SU-DHL-6 (cell line): ENCODE results near the gene FHOD3.

ENCODE experiments used
- H2AFZ ChIP-seq: fragments of 200-600 bp; sonication (generic); 2 replicates; pipeline ENCODE4 v1.6.1; 2014; ENCODE audit warnings: low read depth, mild to moderate bottlenecking, moderate library complexity, mixed read lengths, antibody characterized with exemption, low read length; ENCODE audit not compliant: severe bottlenecking
- H3F3A ChIP-seq: fragments of 200-600 bp; shearing (Covaris generic); 2 replicates; pipeline ENCODE4 v1.6.0; 2016; ENCODE audit warnings: antibody characterized with exemption, mild to moderate bottlenecking; ENCODE audit not compliant: insufficient read depth
- H3K27ac ChIP-seq: fragments of 200-600 bp; sonication (generic); 2 replicates; pipeline ENCODE4 v1.5.1; 2016; ENCODE audit warnings: low read depth, mild to moderate bottlenecking, low read length, moderate library complexity, mixed read lengths
- H3K27me3 ChIP-seq: fragments of 200-600 bp; sonication (generic), shearing (Covaris generic); 2 replicates; pipeline ENCODE4 v1.6.0; 2014; ENCODE audit warnings: mild to moderate bottlenecking, low read length
- H3K36me3 ChIP-seq: fragments of 200-600 bp; sonication (generic); 2 replicates; pipeline ENCODE4 v1.6.1; 2014; ENCODE audit warnings: mild to moderate bottlenecking, low read length, mixed read lengths
- H3K4me2 ChIP-seq: fragments of 300-600, 200-600 bp; shearing (Covaris generic), sonication (generic); 2 replicates; pipeline ENCODE4 v1.6.0; 2014; ENCODE audit warnings: low read length, low read depth, mild to moderate bottlenecking; ENCODE audit not compliant: poor library complexity, severe bottlenecking
- H3K4me3 ChIP-seq: fragments of 200-600 bp; sonication (generic); 2 replicates; pipeline ENCODE4 v1.5.1; 2014; ENCODE audit warnings: antibody characterized with exemption, low read length, mild to moderate bottlenecking, mixed read lengths; ENCODE audit not compliant: insufficient read depth, poor library complexity, severe bottlenecking
- H3K79me2 ChIP-seq: fragments of 200-600 bp; sonication (generic); 2 replicates; pipeline ENCODE4 v1.6.1; 2014; ENCODE audit warnings: mild to moderate bottlenecking, low read length, moderate library complexity; ENCODE audit not compliant: insufficient read depth
- H3K9ac ChIP-seq: fragments of 200-600 bp; sonication (generic); 2 replicates; pipeline ENCODE4 v1.7.0; 2014; ENCODE audit warnings: mild to moderate bottlenecking, low read length
- H3K9me2 ChIP-seq: fragments of 200-600 bp; sonication (generic); replicated peaks from 2 replicates; pipeline ENCODE4 v1.6.1; 2014; ENCODE audit warnings: low read length; ENCODE audit not compliant: insufficient read depth
- H3K9me3 ChIP-seq: fragments of 200-600 bp; sonication (generic); 2 replicates; pipeline ENCODE4 v1.6.1; 2014; ENCODE audit warnings: low read length, mixed read lengths; ENCODE audit not compliant: insufficient read depth
- H4K20me1 ChIP-seq: fragments of 200-600 bp; sonication (generic); 2 replicates; pipeline ENCODE4 v1.6.1; 2014; ENCODE audit warnings: low read depth, mild to moderate bottlenecking, antibody characterized with exemption, low read length, moderate library complexity, mixed read lengths
- EZH2phosphoT487 ChIP-seq: fragments of 200-600 bp; sonication (generic), shearing (Covaris generic); conservative IDR thresholded peaks from 2 replicates; pipeline ENCODE4 v1.6.1; 2018; ENCODE audit warnings: mild to moderate bottlenecking, antibody characterized with exemption, low read length, moderate library complexity, mixed read lengths
- TF ChIP-seq, protein P1 (sequence below): fragments of 200-600 bp; sonication (generic); IDR thresholded peaks from one replicate; pipeline ENCODE4 v1.5.1; 2017; ENCODE audit warnings: antibody characterized with exemption, mild to moderate bottlenecking, low read length, moderate library complexity; ENCODE audit not compliant: insufficient read depth, poor library complexity, severe bottlenecking

The FHOD3 gene

DNA sequence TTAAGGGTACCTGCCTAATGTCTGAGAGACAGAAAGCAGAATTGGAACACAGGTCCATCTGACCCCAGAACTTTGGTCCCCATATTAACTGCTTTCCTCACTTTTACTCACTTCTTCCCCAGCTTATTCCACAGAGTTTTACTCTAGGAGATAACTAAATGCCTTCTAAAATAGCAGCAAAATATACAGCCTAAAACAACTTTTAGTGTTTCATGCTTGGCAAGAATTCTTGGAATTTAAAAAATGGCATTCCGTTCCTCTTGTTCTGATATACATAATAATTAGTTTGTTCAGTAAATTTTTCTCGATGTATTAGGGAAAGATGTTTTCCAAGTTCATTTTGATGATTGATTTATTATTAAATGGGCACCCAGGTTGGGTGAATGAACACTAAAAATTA is 151.9 kb downstream of the FHOD3 start:
- H3K79me2 ChIP-seq: no peaks in the 10 kb centered on the region
- H3K9me3 ChIP-seq: no peaks in the 10 kb centered on the region
- H3K36me3 ChIP-seq: no peaks in the 10 kb centered on the region
- no peaks in the 10 kb centered on the region for H3F3A ChIP-seq
- TF ChIP-seq EZH2phosphoT487: no peak
- TF ChIP-seq, protein P1, sequence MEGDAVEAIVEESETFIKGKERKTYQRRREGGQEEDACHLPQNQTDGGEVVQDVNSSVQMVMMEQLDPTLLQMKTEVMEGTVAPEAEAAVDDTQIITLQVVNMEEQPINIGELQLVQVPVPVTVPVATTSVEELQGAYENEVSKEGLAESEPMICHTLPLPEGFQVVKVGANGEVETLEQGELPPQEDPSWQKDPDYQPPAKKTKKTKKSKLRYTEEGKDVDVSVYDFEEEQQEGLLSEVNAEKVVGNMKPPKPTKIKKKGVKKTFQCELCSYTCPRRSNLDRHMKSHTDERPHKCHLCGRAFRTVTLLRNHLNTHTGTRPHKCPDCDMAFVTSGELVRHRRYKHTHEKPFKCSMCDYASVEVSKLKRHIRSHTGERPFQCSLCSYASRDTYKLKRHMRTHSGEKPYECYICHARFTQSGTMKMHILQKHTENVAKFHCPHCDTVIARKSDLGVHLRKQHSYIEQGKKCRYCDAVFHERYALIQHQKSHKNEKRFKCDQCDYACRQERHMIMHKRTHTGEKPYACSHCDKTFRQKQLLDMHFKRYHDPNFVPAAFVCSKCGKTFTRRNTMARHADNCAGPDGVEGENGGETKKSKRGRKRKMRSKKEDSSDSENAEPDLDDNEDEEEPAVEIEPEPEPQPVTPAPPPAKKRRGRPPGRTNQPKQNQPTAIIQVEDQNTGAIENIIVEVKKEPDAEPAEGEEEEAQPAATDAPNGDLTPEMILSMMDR: no peak
- H4K20me1 ChIP-seq: no peaks in the 10 kb centered on the region
- H3K4me2 ChIP-seq: no peak overlapping the region
- H3K9me2 ChIP-seq: no peaks in the 10 kb centered on the region
- H2AFZ ChIP-seq: no peak overlapping the region
- H3K9ac ChIP-seq: no peak overlapping the region
- H3K27me3 ChIP-seq: no peaks in the 10 kb centered on the region
- H3K27ac ChIP-seq: no peak overlapping the region
- no peak overlapping the region for H3K4me3 ChIP-seq

DNA sequence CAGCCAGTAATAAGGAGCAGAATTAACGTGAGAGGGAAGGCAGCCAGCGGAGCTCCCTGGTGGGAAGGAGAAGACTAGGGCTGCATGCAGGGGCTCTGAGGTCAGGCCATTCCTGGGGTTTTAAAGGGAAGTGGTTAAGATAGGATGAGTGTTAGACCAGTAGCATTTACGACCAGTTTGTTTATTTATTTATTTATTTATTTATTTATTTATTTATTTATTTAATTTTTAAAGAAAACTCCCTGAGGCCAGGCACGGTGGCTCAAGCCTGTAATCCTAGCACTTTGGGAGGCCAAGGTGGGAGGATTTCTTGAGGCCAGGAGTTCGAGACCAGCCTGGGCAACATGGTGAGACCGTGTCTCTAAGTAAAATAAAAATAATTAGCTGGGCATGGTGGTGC is 152.8 kb downstream of the FHOD3 start:
- Histone ChIP-seq H3K9me3 (no peaks in the 10 kb centered on the region), H3K27me3 (no peaks in the 10 kb centered on the region), H3K27ac (no peak overlapping the region), H3K4me3 (no peak overlapping the region), H3K79me2 (no peaks in the 10 kb centered on the region), H4K20me1 (no peaks in the 10 kb centered on the region), H2AFZ (no peak overlapping the region), H3K36me3 (no peaks in the 10 kb centered on the region), H3K9ac (no peak overlapping the region), H3K9me2 (no peaks in the 10 kb centered on the region), H3F3A (no peaks in the 10 kb centered on the region), H3K4me2 (no peak overlapping the region)
- TF ChIP-seq EZH2phosphoT487: no peak
- TF ChIP-seq, protein P1: no peak

DNA sequence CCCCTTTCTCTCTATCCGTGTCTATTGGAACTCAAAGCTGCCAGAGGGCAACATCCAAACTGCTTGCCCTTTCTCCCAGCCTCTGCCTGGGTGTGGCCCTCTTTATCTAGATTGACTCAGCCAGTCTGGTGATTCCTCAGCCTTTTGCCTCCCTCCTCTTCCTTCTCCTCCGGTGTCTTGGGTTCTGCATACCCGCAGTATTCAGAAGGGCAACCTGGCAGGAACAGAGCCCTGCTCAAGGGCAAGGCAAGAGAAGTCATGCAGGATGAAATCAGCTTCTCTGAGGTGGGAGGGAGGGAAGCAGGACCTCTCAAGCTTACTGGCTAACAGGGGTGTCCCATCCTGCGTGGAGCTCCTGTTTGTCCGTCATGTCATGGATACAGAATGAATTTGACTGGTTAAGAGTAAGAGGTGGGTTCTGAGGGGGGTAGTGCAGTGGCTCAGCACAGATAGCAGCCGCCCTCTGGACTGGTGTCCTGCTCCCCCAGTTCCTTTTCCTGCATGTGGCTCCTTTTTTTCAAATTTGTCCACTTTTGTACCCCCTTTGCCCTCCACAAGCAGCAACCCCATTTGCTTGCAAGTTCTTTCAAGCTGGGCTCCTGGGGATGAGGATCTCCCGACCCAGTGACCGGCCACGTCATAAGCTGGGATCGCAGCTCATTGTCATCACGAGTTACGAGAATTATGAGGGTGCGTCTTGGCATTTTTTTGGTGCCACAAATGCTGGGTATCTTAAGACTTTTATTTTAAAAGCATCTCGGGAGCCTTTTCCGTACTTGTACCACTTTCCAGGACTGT is 154.1 kb downstream of the FHOD3 start:
- Histone ChIP-seq H3K27ac (no peak overlapping the region), H3K9me2 (no peaks in the 10 kb centered on the region), H3K27me3 (no peaks in the 10 kb centered on the region), H3K4me2 (no peak overlapping the region), H3K4me3 (no peak overlapping the region), H3K79me2 (no peaks in the 10 kb centered on the region), H3K9ac (no peak overlapping the region), H3F3A (no peaks in the 10 kb centered on the region), H3K36me3 (no peaks in the 10 kb centered on the region), H3K9me3 (no peaks in the 10 kb centered on the region), H4K20me1 (no peaks in the 10 kb centered on the region), H2AFZ (no peak overlapping the region)
- TF ChIP-seq, protein P1: no peak
- no peak for TF ChIP-seq EZH2phosphoT487
